ENCODE data around the gene CNTNAP2.
"Not testable (repeated sequence)": the region's sequence is repeated elsewhere in the genome, so short reads cannot be mapped to it uniquely, and the experiment has no call there.

CNTNAP2 gene

DNA sequence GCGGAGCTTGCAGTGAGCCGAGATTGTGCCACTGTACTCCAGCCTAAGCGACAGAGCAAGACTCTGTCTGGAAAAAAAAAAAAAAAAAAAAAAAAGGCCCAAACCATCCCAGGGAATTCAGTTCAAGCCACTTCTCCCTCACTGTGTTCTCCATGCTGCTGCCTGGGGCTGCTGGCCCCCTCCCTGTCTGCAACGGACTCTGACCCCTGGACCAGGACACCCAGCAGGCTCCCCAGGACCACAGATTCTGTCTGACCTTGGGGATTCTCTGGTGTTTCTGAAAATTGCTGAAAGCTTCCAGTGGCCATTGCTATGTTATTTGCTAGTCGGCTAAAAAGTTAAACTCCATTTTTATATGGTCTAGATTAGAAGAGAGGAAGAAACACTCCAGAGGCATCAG, 2212.3 kb downstream of the CNTNAP2 start:
- no peak for DNase-seq (ENCODE audit: low read depth)
- no peak overlapping the region for H3K4me3 ChIP-seq (ENCODE audit: control insufficient read depth, low read depth, low read length)
- no peak for TF ChIP-seq CTCF (conservative IDR thresholded peaks at IDR 0.05; ENCODE audit: control insufficient read depth, insufficient read depth, low read depth, low read length)

DNA sequence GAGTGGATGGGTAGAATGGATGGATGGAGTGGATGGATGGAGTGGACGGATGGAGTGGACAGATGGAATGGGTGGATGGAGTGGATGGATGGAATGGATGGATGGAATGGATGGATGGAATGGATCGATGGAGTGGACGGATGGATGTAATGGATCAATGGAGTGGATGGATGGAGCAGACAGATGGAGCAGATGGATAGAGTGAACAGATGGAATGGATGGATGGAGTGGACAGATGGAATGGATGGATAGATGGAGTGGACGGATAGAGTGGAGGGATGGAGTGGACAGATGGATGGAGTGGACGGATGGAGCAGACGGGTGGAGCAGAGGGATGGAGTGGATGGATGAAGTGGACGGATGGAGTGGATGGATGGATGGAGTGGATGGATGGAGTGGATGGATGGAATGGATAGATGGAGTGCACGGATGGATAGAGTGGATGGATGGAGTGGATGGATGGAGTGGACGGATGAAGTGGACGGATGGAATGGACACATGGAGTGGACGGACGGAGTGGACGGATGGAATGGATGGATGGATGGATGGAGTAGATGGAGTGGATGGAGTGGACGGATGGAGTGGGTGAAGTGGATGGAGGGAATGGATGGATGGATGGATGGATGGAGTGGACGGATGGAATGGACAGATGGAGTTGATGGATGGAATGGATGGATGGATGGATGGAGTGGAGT, 2213.7 kb downstream of the CNTNAP2 start:
- no peak for TF ChIP-seq CTCF (conservative IDR thresholded peaks at IDR 0.05; ENCODE audit: control insufficient read depth, insufficient read depth, low read depth, low read length)
- no peak overlapping the region for H3K4me3 ChIP-seq (ENCODE audit: control insufficient read depth, low read depth, low read length)
- DNase-seq (ENCODE audit: low read depth) = no peak

DNA sequence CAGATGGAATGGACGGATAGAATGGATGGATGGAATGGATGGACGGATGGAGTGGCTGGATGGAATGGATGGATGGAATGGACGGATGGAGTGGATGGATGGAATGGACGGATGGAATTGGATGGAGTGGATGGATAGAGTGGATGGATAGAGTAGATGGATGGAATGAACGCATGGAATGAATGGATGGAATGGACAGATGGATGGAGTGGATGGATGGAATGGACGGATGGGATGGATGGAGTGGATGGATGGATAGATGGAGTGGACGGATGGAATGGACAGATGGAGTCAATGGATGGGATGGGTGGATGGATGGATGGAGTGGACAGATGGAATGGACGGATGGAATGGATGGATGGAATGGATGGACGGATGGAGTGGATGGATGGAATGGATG, 2214.2 kb downstream of the CNTNAP2 start:
- H3K4me3 ChIP-seq (ENCODE audit: control insufficient read depth, low read depth, low read length) = no peak overlapping the region
- no peak for DNase-seq (ENCODE audit: low read depth)
- TF ChIP-seq CTCF (conservative IDR thresholded peaks at IDR 0.05; ENCODE audit: control insufficient read depth, insufficient read depth, low read depth, low read length) = no peak

- not testable (repeated sequence) for H3K4me3 ChIP-seq (ENCODE audit: control insufficient read depth, low read depth, low read length); DNase-seq (ENCODE audit: low read depth)
Observed at GRCh38 chr7:148331456-148331855, 2214.9 kb downstream of the CNTNAP2 start.

DNA sequence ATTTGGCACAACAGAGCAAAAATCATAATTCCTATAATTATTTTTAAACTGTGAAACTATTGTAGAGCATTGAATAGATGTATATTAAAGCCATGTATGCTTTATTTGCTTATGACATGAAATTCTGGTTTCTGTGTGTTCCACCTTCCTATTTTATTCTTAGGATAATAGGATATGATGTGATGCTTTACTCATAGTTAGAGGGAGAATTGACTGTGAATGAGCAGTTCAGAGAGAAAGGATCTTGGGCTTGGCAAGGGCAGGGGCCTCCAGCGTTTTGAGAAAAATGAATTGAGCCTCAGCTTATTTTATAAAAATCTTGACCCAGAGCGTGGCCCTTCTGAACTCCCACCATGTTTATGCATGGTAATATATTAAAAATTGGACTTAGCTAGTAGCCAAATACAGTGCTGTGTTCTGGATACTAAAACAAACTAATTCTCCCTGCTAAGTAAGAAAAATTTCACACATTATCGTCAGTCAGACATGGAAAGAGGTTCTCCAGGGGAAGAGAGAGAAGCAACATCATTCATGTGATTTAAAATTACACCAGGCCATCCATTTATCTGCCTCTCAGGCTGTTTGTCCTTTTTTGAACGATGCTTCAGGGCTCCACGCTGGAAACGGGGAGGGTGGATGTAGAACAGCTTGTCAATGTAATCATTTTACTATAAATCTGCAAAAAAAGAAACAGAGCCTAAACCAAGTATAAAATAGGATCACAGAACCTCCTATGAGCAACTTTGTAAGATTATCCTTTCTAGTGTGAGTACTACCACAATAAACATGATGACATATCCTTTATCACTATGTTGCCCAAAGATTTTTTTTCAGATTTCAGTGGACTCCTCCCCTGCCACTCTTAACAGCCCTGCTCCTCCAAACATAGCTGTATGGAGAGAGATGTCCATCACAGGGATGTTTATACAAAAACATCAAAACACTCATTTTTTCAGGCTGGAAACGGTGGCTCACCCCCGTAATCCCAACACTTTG, 2215.9 kb downstream of the CNTNAP2 start:
- no peak overlapping the region for H3K4me3 ChIP-seq (ENCODE audit: control insufficient read depth, low read depth, low read length)
- DNase-seq (ENCODE audit: low read depth) = no peak
- TF ChIP-seq CTCF (conservative IDR thresholded peaks at IDR 0.05; ENCODE audit: control insufficient read depth, insufficient read depth, low read depth, low read length) = no peak

DNA sequence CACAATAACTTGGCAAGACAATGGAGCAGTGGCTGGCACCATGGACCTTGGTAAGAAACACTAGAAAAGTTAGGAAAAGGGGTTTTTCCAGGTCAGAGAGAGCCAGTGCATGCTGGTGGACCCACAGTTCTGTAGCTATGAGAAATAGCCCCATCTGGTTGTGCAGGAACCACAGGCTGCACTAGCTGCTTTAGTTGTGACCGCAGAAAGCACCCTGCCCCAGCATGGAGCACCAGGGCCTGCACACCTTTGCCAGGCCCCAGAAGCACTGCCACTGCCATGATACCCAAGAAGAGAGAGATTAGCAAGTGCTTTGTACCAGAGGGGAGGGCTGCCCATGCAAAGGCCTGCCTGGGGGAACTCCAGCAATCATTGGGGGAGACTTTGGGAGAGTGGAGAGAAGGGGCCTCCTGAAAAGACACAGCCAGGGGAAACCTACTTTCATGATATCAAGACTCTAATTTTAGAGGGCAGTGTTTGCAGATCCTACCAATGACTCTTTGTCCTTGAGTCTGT, 2217.9 kb downstream of the CNTNAP2 start:
- TF ChIP-seq CTCF (conservative IDR thresholded peaks at IDR 0.05; ENCODE audit: control insufficient read depth, insufficient read depth, low read depth, low read length) = no peak
- DNase-seq (ENCODE audit: low read depth) = no peak
- H3K4me3 ChIP-seq (ENCODE audit: control insufficient read depth, low read depth, low read length) = no peak overlapping the region

Measured in fibroblast of mammary gland (primary cell).